Germinal center (tissue), 1 donor: ENCODE results near the gene MSANTD1.

Source experiments
- DNase-seq: peaks from one replicate; pipeline ENCODE4 v3.0.0; 2012; ENCODE audit warnings: mixed read lengths, low spot score

Gene MSANTD1

GRCh38 chr4:3217266-3217665 is 31.7 kb upstream of the MSANTD1 start:
- DNase-seq, result no peak

GRCh38 chr4:3217771-3218170 is 31.2 kb upstream of the MSANTD1 start:
- DNase-seq, result no peak

DNA sequence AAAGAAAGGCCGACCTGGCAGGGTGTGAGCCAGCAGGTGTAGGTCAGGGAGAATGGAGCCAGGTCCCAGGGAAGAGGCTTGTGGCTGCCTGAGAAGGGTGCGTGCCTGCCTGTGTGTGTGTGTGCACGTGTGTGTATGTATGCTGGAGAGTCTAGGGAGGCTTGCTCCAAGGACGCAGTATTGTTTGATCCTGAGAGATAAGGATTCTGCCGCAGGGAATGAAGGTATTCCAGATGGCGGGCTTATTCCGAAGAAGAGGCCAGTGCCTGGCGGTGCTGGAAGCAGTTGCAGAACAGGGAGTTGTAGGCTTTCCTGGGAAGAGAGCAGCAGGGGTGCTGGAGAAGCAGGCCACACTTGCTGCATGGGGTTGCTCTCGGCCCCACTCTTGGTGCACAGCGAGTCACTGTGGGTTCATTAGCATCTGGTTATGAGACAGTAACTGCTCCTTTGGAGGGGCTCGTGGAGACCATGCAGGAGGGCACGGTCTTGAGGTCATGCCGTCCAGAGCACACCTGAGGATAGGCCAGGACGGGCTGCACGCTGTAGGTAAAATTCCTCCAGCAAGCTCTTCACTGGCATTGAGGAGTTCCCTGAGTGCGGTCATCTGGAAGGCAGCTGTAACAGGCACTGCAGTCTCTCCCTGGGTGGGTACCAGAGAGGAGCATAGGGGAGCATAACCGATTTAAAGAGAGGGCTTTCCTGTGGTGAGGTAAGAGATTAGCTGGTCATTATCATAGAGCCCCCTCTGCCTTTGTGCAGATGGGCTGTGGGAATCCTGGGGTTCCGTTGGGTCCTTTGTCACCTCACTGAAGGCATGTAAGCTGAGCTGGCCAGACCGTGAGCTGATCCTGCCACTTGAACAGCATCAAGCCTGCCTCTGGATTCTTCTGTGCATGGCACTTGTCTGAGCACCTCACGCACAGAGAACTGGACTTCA is 29.9 kb upstream of the MSANTD1 start:
- DNase-seq, result no peak

- DNase-seq, result no peak
These were observed 29.0 kb upstream of the MSANTD1 start for GRCh38 chr4:3219761-3220475.

DNA sequence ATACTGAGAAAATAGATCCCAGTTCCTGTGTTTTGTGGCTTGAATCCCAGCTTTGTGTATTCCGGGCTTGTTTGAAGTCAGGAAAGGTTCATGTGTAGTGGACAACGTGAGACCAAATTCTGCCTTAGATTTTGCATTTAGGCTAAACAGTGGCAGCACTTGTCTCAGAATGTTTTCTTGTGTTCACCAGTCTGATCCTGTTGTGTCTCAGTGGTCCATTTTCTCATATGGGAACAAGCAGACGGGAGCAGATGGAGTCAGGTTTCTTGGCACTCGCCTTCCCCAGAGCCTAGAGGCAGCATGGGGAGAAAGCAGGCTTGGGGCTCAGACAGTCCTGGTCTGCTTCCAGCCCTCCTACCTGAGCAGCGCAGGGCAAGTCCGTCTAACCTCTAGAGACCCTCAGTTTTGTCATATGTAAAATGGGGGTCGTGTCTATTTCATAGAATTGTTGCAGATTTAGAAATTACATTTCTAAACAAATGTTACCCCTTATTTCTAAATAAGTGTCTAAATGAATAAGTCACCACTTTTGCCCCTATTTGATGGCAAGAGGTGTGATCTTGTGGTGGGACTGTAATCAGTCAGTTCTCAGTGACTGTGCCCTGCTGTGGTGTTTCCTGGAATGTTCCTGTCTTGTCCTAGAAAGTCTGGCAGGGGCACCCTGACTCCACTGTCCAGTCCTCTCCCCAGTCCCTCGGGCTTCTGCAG is 28.3 kb upstream of the MSANTD1 start:
- DNase-seq, result no peak

DNA sequence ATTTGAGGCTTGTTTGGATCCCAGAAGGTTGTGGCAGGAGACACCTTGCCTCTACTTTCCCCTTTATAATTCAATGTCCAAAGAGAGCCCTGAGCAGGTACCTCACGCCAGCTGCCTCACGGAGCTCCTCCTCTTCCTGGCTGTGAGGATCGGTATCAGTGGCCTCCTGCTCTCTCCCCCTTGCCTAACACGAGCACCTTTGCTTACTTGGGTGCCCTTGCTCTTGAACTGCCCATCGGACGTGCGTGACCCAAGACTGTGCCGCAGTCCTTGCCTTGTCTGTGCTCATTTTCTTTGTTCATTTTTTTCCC is 27.8 kb upstream of the MSANTD1 start:
- DNase-seq, result no peak

- no peak for DNase-seq
These were observed 27.0 kb upstream of the MSANTD1 start for GRCh38 chr4:3221996-3222395.

GRCh38 chr4:3223346-3223745 is 25.6 kb upstream of the MSANTD1 start:
- DNase-seq, result no peak

GRCh38 chr4:3223956-3224748 is 24.8 kb upstream of the MSANTD1 start:
- no peak for DNase-seq

DNA sequence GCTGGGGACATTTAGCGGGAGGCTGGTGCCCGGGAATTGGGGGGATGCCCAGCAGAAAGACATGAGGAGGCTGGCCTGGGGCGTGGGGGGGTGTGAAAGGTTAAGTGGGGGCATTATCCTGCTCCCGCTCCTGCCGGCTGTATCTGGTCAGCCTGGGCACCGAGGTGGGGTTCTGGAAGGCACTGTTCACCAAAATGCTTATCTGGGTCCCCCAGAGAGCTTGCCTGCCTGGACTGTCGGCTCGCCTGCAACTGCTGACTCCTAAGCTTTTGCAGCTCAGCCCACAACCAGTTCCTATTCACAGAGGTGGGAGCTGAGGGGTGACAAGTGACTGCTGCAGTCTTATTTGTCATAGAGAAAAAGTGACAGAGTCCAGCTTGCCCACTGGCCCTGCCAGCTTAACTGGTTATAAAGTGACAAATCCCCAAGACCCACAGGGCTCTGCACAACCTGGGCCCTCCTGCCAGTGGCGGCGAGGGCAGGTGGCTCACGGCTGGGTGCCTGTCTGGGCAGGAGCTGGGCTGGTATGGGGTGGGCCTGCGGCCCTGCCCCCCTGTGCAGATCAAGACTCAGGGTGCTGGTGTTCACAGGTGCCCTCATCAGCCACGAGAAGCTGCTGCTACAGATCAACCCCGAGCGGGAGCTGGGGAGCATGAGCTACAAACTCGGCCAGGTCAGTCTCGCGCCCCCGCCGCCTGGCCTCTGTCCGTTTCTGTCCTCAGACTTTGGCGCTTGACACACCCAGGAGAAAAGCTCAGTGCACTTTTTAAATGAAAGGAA is 23.7 kb upstream of the MSANTD1 start:
- DNase-seq, result no peak

DNA sequence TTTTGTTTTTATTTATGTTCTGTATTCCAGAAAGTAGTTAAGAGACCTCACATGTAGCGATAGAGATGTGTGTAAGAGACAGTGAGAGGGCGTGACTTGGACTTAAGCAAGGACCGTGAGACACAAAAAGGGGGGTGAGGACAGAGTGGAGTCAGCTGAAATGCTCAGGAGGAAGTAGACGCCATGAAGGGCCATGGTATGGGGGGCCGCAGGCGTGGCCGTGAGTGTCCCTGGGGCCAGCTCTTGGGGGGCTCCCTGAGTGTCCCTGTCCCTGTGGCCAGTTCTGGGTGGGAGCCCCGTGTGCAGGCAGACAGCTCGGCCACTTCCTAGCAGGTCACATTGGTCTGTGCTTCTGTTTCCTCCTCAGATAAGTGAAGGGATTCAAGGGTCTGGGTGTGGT is 23.0 kb upstream of the MSANTD1 start:
- no peak for DNase-seq

- no peak for DNase-seq
These were observed 22.5 kb upstream of the MSANTD1 start for GRCh38 chr4:3226467-3226866.

GRCh38 chr4:3226944-3227343 is 22.0 kb upstream of the MSANTD1 start:
- DNase-seq, result no peak

GRCh38 chr4:3227878-3228675 is 20.9 kb upstream of the MSANTD1 start:
- no peak for DNase-seq

- no peak for DNase-seq
These were observed 20.1 kb upstream of the MSANTD1 start for GRCh38 chr4:3228881-3229280.

GRCh38 chr4:3229328-3229727 is 19.6 kb upstream of the MSANTD1 start:
- DNase-seq, result no peak

DNA sequence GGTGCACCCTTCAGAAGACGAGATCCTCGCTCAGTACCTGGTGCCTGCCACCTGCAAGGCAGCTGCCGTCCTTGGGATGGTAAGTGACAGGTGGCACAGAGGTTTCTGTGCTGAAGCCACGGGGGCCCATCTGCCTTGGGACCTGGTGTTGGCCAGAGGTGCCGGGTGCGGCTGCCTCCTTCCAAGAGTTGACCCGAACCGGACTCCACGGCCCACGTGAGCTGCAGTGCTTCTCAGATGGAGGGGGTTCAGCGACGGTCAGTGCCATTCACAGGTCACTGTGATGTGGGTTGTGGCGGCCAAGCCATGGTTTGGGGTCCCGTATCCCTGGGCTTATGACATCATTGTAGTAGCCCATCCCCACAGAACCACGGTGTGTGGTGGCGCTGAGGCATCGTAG is 19.0 kb upstream of the MSANTD1 start:
- DNase-seq, result no peak

DNA sequence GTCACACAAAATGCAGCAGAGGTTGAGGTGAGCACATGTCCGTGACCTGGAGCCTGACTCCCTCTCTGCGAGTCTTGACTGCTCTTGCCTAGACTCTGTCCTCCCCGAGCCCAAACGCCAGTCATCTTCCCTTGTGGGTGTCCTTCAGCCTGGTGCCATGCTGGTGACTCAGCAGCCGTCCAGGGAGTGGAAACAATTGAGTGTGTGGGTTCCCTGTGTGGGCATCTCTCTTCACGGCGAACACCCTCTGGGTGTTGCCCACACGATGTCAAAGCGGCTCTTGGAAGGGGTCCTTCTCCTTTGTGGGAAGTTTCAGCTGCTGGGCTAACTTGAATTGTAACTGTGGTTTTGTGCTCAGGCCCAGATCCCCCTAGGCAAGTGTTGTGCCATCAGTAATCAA is 17.5 kb upstream of the MSANTD1 start:
- DNase-seq, result no peak

DNA sequence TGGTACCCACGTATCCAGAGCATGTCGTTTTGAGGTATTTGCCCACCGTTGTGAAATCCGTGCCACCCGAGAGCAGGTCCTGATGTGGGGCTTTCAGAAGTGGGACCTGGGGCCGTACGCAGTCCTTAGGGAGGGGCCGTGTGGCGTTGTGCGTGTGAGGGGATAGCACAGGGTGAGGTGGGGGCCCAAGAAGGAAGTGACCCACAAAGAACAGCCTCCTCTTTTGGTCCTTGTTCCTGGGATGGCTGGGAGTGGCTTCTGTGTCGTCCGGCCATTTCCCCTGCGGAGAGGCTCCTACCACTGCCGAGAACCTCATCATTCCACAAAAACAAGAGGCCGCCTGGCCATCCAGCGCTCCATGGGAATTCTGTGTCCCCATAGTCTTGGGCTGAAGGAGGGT is 17.0 kb upstream of the MSANTD1 start:
- DNase-seq, result no peak

GRCh38 chr4:3232871-3233271 is 16.1 kb upstream of the MSANTD1 start:
- DNase-seq, result no peak
